GM06990 (cell line): ENCODE results near the gene BEST2.

Experiments
- DNase-seq: peaks from one replicate; pipeline ENCODE4 v3.0.0-alpha.2; 2011; ENCODE audit not compliant: insufficient read length; ENCODE audit errors: extremely low read depth
- H3K27me3 ChIP-seq: replicated peaks from 2 replicates; pipeline ENCODE4 v1.6.0; 2011; ENCODE audit warnings: low read length; ENCODE audit not compliant: control insufficient read depth, insufficient read depth
- H3K36me3 ChIP-seq: 2 replicates; pipeline ENCODE4 v1.5.1; 2011; ENCODE audit warnings: low read length; ENCODE audit not compliant: control insufficient read depth, insufficient read depth
- H3K4me3 ChIP-seq: replicated peaks from 2 replicates; pipeline ENCODE4 v1.5.1; 2011; ENCODE audit warnings: low read depth, mild to moderate bottlenecking, control low read depth, low read length
- TF ChIP-seq, protein P1 (sequence below): IDR thresholded peaks from 2 replicates; pipeline ENCODE4 v1.5.1; 2011; ENCODE audit warnings: low read length, control low read depth, mild to moderate bottlenecking, inconsistent platforms; ENCODE audit not compliant: insufficient read depth, poor library complexity, severe bottlenecking

Gene BEST2

DNA sequence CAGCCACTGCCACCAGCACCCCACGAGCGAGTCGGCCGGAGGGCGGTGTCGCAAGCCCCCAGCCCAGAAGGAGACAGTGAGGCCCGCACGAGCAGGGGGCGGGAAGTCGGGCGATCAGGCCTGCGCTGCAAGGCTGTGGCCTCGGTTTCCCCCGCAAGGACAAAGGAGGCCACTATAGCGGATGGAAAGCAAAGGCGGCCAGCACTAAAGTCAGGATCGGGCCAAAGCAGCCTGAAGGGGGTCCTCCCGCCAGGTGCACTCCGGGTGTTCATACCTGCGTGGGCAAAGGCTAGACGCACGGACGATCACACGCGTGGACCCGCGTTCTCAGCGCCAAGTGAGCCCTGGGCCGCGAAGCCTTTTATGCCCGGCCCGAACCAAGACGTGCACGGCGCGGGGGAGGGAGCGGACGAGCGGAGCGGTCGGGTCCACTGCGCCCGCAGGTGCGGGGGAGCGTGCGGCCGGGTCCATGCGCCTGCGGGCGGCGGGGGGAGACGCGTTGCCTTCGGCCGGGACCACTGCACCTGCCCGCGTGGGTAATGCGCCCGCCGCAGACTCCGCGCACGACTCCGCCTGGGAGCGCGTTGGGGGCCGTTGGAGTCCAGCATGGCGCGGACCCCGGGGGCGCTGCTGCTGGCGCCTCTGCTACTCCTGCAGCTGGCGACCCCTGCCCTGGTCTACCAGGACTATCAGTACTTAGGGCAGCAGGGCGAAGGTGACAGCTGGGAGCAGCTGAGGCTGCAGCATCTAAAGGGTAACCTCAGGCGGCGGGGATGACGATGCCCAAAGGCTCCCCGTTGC, 50.1 kb downstream of the BEST2 start, which contains the start of the genes PRDX2 and THSD8:
Gene PRDX2, minus strand, starts transcription at position 335 of the 801 bp plus-strand sequence. CDS start 539 bp downstream, outside the sequence.
Gene THSD8, plus strand, starts transcription at position 604 of the 801 bp plus-strand sequence. Its CDS starts 3 bp downstream, at position 607.
- TF ChIP-seq, protein P1, sequence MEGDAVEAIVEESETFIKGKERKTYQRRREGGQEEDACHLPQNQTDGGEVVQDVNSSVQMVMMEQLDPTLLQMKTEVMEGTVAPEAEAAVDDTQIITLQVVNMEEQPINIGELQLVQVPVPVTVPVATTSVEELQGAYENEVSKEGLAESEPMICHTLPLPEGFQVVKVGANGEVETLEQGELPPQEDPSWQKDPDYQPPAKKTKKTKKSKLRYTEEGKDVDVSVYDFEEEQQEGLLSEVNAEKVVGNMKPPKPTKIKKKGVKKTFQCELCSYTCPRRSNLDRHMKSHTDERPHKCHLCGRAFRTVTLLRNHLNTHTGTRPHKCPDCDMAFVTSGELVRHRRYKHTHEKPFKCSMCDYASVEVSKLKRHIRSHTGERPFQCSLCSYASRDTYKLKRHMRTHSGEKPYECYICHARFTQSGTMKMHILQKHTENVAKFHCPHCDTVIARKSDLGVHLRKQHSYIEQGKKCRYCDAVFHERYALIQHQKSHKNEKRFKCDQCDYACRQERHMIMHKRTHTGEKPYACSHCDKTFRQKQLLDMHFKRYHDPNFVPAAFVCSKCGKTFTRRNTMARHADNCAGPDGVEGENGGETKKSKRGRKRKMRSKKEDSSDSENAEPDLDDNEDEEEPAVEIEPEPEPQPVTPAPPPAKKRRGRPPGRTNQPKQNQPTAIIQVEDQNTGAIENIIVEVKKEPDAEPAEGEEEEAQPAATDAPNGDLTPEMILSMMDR, result no peak
- no peaks in the 10 kb centered on the region; the same call in 1 of the 2 replicates for H3K36me3 ChIP-seq
- DNase-seq, result peak; percentile 92
- H3K4me3 ChIP-seq, result peak within 1 kb of the TSS; percentile 66
- no peaks in the 10 kb centered on the region for H3K27me3 ChIP-seq

DNA sequence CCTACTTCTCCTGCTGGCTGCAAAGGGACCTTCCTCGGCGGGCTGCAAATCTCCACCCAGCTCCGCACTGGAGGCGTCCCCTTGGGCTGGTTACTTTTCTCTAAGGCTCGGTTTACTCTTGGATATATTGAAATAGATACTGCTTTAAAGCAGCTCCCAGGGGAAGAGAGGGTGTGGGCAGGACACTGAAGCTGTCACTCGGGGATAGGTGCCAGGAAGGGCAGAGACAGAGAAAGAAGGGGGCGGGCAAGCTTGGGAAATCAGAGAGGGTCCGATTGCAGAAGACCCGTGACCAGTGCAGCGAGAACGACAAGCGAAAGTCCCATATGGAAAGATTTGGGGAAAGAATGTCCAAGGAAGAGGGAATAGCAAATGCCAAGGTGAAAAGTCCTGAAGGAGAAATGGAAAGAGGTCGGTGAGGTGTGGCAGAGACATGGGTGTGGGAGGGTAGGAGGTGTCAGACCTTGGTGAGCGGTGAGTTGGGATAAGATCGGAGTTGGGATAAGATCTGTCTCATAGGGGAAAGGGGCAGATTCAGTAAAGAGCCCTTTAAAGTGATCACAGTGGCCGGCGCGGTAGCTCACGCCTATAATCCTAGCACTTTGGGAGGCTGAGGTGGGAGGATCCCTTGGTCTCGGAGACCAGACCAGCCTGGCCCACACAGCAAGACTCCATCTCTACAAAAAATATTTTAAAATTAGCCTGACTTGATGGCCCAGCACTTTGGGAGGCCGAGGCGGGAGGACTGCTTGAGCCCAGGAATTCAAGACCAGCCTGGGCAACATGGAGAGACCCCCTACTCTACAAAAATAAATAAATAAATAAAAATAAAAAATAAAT, 50.9 kb downstream of the BEST2 start:
- H3K36me3 ChIP-seq, result no peaks in the 10 kb centered on the region; the same call in 1 of the 2 replicates
- DNase-seq, result no peak
- H3K27me3 ChIP-seq, result no peaks in the 10 kb centered on the region
- TF ChIP-seq, protein P1, result no peak
- H3K4me3 ChIP-seq, result peak overlapping the region; percentile 66

DNA sequence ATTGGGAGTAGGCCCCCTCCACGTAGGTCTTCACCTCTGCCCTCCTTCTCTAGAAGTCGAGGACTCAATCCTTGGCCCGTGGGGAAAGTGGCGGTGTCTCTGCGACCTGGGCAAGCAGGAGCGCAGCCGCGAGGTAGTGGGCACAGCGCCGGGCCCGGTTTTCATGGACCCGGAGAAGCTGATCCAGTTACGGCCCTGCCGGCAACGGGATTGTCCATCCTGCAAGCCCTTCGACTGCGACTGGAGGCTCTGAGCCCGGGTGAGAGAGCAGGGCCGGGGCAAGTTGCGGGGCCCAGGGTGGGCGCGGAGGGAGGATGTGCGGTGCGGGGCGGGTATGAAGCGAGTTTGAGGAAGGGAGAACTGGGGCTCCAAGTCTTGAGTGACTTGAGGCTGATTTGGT, 52.5 kb downstream of the BEST2 start:
- H3K27me3 ChIP-seq, result no peaks in the 10 kb centered on the region
- no peak for DNase-seq
- H3K4me3 ChIP-seq, result no peak overlapping the region
- TF ChIP-seq, protein P1, result no peak
- H3K36me3 ChIP-seq, result no peaks in the 10 kb centered on the region

DNA sequence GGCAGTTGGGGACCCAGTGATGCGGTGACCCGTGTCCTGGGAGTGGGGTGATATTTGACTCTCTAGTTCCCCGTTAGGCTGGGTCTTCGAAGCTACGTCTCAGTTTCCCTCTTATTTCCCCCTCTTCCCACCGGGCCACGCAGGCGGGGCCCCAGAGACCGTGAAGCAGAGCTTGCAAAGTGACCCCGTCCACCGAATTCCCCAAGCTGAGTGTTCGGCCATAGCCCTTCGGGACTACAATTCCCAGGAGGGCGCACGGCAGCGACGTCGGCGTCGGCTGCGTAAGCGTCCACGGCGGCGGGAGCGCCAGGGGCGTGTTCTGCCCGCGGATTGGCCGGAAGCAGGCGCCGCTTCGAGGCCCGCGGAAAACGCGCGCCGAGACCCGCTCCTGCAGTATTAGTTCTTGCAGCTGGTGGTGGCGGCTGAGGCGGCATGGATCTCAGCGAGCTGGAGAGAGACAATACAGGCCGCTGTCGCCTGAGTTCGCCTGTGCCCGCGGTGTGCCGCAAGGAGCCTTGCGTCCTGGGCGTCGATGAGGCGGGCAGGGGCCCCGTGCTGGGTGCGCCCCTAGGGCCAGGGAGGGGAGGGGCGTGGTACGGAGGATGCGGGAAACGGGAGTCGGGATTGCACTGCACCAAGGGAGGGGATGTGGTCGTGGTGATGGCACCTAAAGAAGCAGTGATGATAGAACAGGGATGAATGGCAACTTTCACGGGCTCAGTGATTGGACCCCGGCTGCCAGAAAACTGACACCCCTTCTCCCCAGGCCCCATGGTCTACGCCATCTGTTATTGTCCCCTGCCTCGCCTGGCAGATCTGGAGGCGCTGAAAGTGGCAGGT, 54.9 kb downstream of the BEST2 start, which contains the start of gene RNASEH2A:
Gene RNASEH2A, plus strand, starts transcription at position 343 of the 840 bp plus-strand sequence. Its CDS starts 90 bp downstream, at position 433.
- DNase-seq, result peak; percentile 95
- TF ChIP-seq, protein P1, result peak; percentile 1
- H3K4me3 ChIP-seq, result peak within 1 kb of the TSS; percentile 89

More for the DNA sequence above, 54.9 kb downstream of the BEST2 start, which contains the start of gene RNASEH2A:
- Histone ChIP-seq H3K27me3 (no peaks in the 10 kb centered on the region), H3K36me3 (peaks cover 4% of the 10 kb centered on the region)
